HL-60 (cell line): ENCODE results near the gene FSIP1.

Experiments
- DNase-seq, 2 experiments: peaks; one replicate each; pipeline ENCODE4 v3.0.0-alpha.2; 2010 to 2020; ENCODE audit warnings: low read depth in 1 of 2, low spot score in 1 of 2
- H3K27ac ChIP-seq: fragments of 250-450 bp; sonication (Bioruptor Pico); replicated peaks from 2 replicates; pipeline ENCODE4 v1.5.1; 2020; ENCODE audit warnings: mild to moderate bottlenecking, moderate library complexity
- H3K27me3 ChIP-seq: fragments of 250-450 bp; sonication (Bioruptor Pico); 2 replicates; pipeline ENCODE4 v1.5.1; 2021; ENCODE audit warnings: mild to moderate bottlenecking, moderate library complexity; ENCODE audit not compliant: insufficient read depth, poor library complexity, severe bottlenecking
- H3K4me3 ChIP-seq: replicated peaks from 2 replicates; pipeline ENCODE4 v1.5.1; 2011; ENCODE audit warnings: mild to moderate bottlenecking, control low read depth, low read length; ENCODE audit not compliant: insufficient read depth
- GABPA ChIP-seq: IDR thresholded peaks from 2 replicates; pipeline ENCODE4 v1.6.1; 2012; ENCODE audit warnings: low read depth
- POLR2AphosphoS5 ChIP-seq: IDR thresholded peaks from 2 replicates; pipeline ENCODE4 v1.6.1; 2012; ENCODE audit warnings: low read depth
- REST ChIP-seq: IDR thresholded peaks from 2 replicates; pipeline ENCODE4 v1.6.1; 2012; ENCODE audit warnings: low read depth; ENCODE audit not compliant: insufficient replicate concordance
- SPI1 ChIP-seq: IDR thresholded peaks from 2 replicates; pipeline ENCODE4 v1.6.1; 2012; ENCODE audit warnings: low read depth, mild to moderate bottlenecking, borderline replicate concordance
- TF ChIP-seq, protein P1 (sequence below): IDR thresholded peaks from one replicate; pipeline ENCODE4 v1.5.1; 2011; ENCODE audit warnings: low read length, control low read depth, inconsistent platforms; ENCODE audit not compliant: insufficient read depth

FSIP1 gene

GRCh38 chr15:39657668-39658067 is 125.0 kb downstream of the FSIP1 start:
- Histone ChIP-seq H3K4me3 (no peak overlapping the region), H3K27me3 (peaks cover 3% of the 10 kb centered on the region), H3K27ac (no peak overlapping the region)
- TF ChIP-seq REST (no peak), SPI1 (no peak), GABPA (no peak), POLR2AphosphoS5 (no peak)
- TF ChIP-seq, protein P1, sequence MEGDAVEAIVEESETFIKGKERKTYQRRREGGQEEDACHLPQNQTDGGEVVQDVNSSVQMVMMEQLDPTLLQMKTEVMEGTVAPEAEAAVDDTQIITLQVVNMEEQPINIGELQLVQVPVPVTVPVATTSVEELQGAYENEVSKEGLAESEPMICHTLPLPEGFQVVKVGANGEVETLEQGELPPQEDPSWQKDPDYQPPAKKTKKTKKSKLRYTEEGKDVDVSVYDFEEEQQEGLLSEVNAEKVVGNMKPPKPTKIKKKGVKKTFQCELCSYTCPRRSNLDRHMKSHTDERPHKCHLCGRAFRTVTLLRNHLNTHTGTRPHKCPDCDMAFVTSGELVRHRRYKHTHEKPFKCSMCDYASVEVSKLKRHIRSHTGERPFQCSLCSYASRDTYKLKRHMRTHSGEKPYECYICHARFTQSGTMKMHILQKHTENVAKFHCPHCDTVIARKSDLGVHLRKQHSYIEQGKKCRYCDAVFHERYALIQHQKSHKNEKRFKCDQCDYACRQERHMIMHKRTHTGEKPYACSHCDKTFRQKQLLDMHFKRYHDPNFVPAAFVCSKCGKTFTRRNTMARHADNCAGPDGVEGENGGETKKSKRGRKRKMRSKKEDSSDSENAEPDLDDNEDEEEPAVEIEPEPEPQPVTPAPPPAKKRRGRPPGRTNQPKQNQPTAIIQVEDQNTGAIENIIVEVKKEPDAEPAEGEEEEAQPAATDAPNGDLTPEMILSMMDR, result no peak
- no peak for DNase-seq

DNA sequence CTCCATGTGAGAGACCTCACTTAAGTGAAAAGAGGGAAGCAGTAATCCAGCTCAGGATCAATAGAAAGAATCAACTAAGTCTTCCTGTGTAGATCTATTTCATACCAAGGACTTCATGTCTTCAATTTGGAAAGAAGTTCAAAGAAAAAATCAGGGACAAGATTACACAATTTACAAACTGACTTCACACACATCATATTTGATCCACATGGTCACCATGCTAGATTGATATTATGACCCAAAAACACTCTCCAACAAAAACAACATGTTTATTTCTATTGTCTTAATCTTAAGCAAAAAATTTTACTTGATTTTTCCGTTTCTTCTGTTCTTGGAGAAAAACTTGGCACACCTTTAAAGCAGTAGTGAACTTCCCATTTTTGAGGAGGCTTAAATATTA is 125.5 kb downstream of the FSIP1 start:
- H3K27ac ChIP-seq, result no peak overlapping the region
- H3K27me3 ChIP-seq, result peaks cover 3% of the 10 kb centered on the region
- DNase-seq, result no peak
- TF ChIP-seq, protein P1, result no peak
- no peak for TF ChIP-seq REST
- TF ChIP-seq SPI1, result no peak
- TF ChIP-seq POLR2AphosphoS5, result no peak
- no peak overlapping the region for H3K4me3 ChIP-seq

DNA sequence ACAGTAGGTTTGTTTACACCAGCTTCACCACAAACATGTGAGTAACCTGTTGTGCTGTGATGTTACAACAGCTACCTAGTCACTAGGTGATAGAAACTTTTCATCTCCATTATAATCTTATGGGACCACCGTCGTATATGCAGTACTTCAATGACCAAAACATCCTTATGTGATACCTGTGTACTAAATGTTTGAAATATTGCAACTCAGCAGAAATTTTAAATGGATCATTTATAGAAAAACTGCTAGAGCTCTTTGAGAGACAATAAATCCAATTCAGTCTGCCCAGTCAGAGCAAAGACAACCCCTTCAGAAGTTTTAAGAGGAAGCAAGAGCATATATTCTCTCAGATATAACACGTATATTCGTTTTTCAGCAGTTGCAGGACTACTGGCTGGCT is 128.3 kb downstream of the FSIP1 start:
- no peak overlapping the region for H3K27ac ChIP-seq
- no peak for DNase-seq
- peaks cover 3% of the 10 kb centered on the region for H3K27me3 ChIP-seq
- H3K4me3 ChIP-seq, result no peak overlapping the region
- TF ChIP-seq POLR2AphosphoS5 (no peak), REST (no peak)
- TF ChIP-seq, protein P1, result no peak
